Liver (tissue), 9 donors: Measurements from ENCODE around the gene KSR2. TPM values are rescaled to one million over a fixed set of nuclear protein-coding genes. Genes with fewer than 3 reads are reported as not detected.

ENCODE experiments used
- DNase-seq: peaks from one replicate; pipeline ENCODE4 v3.0.0-alpha.2; 2017; ENCODE audit warnings: low spot score
- H3K27ac ChIP-seq, 2 donors: one replicate each; pipeline ENCODE4 v1.7.0; 2013; ENCODE audit warnings: inconsistent platforms in 2 of 2, low read length in 2 of 2, control low read depth in 1 of 2, low read depth in 1 of 2, mild to moderate bottlenecking in 1 of 2
- H3K27me3 ChIP-seq, 4 donors: one replicate each; pipeline versions ENCODE4 v1.6.1 to v1.7.0; 2013; ENCODE audit warnings: low read length in 3 of 4, inconsistent platforms in 1 of 4, mild to moderate bottlenecking in 1 of 4, moderate library complexity in 1 of 4; ENCODE audit not compliant: control insufficient read depth in 4 of 4, insufficient read depth in 4 of 4
- H3K36me3 ChIP-seq, 4 donors: one replicate each; pipeline versions ENCODE4 v1.6.1 to v1.7.0; 2013; ENCODE audit warnings: low read length in 3 of 4, mild to moderate bottlenecking in 3 of 4, low read depth in 1 of 4, moderate library complexity in 1 of 4; ENCODE audit not compliant: control insufficient read depth in 4 of 4, insufficient read depth in 3 of 4
- H3K4me1 ChIP-seq, 4 donors: one replicate each; pipeline versions ENCODE4 v1.6.1 to v1.7.0; 2013; ENCODE audit warnings: low read length in 3 of 4, mild to moderate bottlenecking in 3 of 4, moderate library complexity in 1 of 4; ENCODE audit not compliant: control insufficient read depth in 4 of 4, insufficient read depth in 4 of 4
- H3K4me3 ChIP-seq, 3 donors: one replicate each; pipeline versions ENCODE4 v1.6.1 to v1.7.0; 2013; ENCODE audit warnings: low read length in 3 of 3, control low read depth in 1 of 3, low read depth in 1 of 3, mild to moderate bottlenecking in 1 of 3
- H3K9ac ChIP-seq, 2 donors: one replicate each; pipeline ENCODE4 v1.7.0; 2013; ENCODE audit warnings: low read length in 2 of 2, mild to moderate bottlenecking in 2 of 2, moderate library complexity in 2 of 2, control low read depth in 1 of 2, low read depth in 1 of 2
- H3K9me3 ChIP-seq, 4 donors: one replicate each; pipeline versions ENCODE4 v1.6.1 to v1.7.0; 2013; ENCODE audit warnings: low read length in 3 of 4; ENCODE audit not compliant: control insufficient read depth in 4 of 4
- ATF3 ChIP-seq: IDR thresholded peaks from 2 replicates; pipeline ENCODE4 v1.6.1; 2016; ENCODE audit warnings: antibody characterized with exemption
- CTCF ChIP-seq: fragments of 150-350 bp; IDR thresholded peaks from 2 replicates; pipeline ENCODE4 v1.5.1; 2017; ENCODE audit warnings: improper control_type of control experiment, low read depth, low read length; ENCODE audit not compliant: missing input control
- EGR1 ChIP-seq, 2 donors: IDR thresholded peaks; 2 replicates each; pipeline ENCODE4 v1.6.1; 2016 to 2018; ENCODE audit warnings: antibody characterized with exemption in 2 of 2, low read depth in 2 of 2
- FOXA2 ChIP-seq: IDR thresholded peaks from 2 replicates; pipeline ENCODE4 v1.6.1; 2016; ENCODE audit warnings: antibody characterized with exemption
- GABPA ChIP-seq, 2 donors: IDR thresholded peaks in 1 of 2; conservative IDR thresholded peaks in 1 of 2; 2 replicates each; pipeline ENCODE4 v1.6.1; 2016; ENCODE audit warnings: antibody characterized with exemption in 2 of 2, mild to moderate bottlenecking in 1 of 2, moderate library complexity in 1 of 2
- HNF4A ChIP-seq, 2 donors: conservative IDR thresholded peaks; 2 replicates each; pipeline ENCODE4 v1.6.1; 2016; ENCODE audit warnings: antibody characterized with exemption in 2 of 2, mild to moderate bottlenecking in 2 of 2
- HNF4G ChIP-seq: IDR thresholded peaks from 2 replicates; pipeline ENCODE4 v1.6.1; 2016; ENCODE audit warnings: antibody characterized with exemption
- JUND ChIP-seq, 2 donors: IDR thresholded peaks; 2 replicates each; pipeline ENCODE4 v1.6.1; 2016; ENCODE audit warnings: antibody characterized with exemption in 2 of 2
- MAX ChIP-seq: IDR thresholded peaks from 2 replicates; pipeline ENCODE4 v1.6.1; 2016; ENCODE audit warnings: antibody characterized with exemption
- RAD21 ChIP-seq, 2 donors: IDR thresholded peaks; 2 replicates each; pipeline ENCODE4 v1.6.1; 2016; ENCODE audit warnings: antibody characterized with exemption in 2 of 2, mild to moderate bottlenecking in 2 of 2
- REST ChIP-seq: IDR thresholded peaks from 2 replicates; pipeline ENCODE4 v1.6.1; 2016; ENCODE audit warnings: antibody characterized with exemption, mild to moderate bottlenecking
- RXRA ChIP-seq, 2 donors: IDR thresholded peaks; 2 replicates each; pipeline ENCODE4 v1.6.1; 2017 to 2018; ENCODE audit warnings: antibody characterized with exemption in 2 of 2, mild to moderate bottlenecking in 1 of 2
- SP1 ChIP-seq: IDR thresholded peaks from 2 replicates; pipeline ENCODE4 v1.6.1; 2018; ENCODE audit warnings: antibody characterized with exemption, mild to moderate bottlenecking
- TAF1 ChIP-seq: conservative IDR thresholded peaks from 2 replicates; pipeline ENCODE4 v1.6.1; 2016; ENCODE audit warnings: antibody characterized with exemption, mild to moderate bottlenecking
- YY1 ChIP-seq: IDR thresholded peaks from 2 replicates; pipeline ENCODE4 v1.6.1; 2016; ENCODE audit warnings: antibody characterized with exemption, mild to moderate bottlenecking
- ZBTB33 ChIP-seq: IDR thresholded peaks from 2 replicates; pipeline ENCODE4 v1.6.1; 2016; ENCODE audit warnings: antibody characterized with exemption
- WGBS: extraction: QIAGEN DNeasy Blood & Tissue Kit; methylation state at CpG from one replicate; pipeline ENCODE4 v1.1.7; 2013; 5-methylcytosine and 5-hydroxymethylcytosine counted together
- polyA plus RNA-seq, 2 donors: library from polyadenylated mRNA; stranded (reverse) in 1 of 2; unstranded in 1 of 2; fragments of 200-250 nt in 1 of 2; fragments of >200 nt in 1 of 2; fragmentation: Nextera tagmentation in 1 of 2; extraction: Ambion mirVana in 1 of 2; gene quantifications; one replicate each; pipeline versions ENCODE4 v1.2.1 to v1.2.3, GENCODE V29; 2013 to 2015
- total RNA-seq, 2 donors: library from RNA; depleted of rRNA; stranded (reverse); fragments of >200 nt; gene quantifications; one replicate each; pipeline ENCODE4 v1.2.3, GENCODE V29; 2014
- donor health status: healthy.
- donor health status: healthy.
- donor health status: healthy.
- donor health status: healthy.
- donor health status: healthy.

KSR2 gene
- total and polyA plus RNA-seq, 4 donors, result under 0.01 to 0.02 (median under 0.01) TPM; not detected in 1

GRCh38 chr12:117994551-117995438 lies 26.0 kb upstream of the KSR2 start:
- no peak overlapping the region for H3K9ac ChIP-seq
- H3K27ac ChIP-seq, result no peak overlapping the region
- H3K4me3 ChIP-seq, result no peak overlapping the region
- DNase-seq, result no peak
- peaks cover 0 to 7% (median 0%) of the 10 kb centered on the region in 4 donors for H3K9me3 ChIP-seq
- 78% methylated on average over 3 of the region's 3 CpGs for WGBS
- H3K4me1 ChIP-seq, result no peaks in the 10 kb centered on the region
- no peaks in the 10 kb centered on the region for H3K36me3 ChIP-seq
- TF ChIP-seq RXRA (IDR thresholded peaks at IDR 0.05) (no peak), TAF1 (no peak), HNF4A (conservative IDR thresholded peaks at IDR 0.05) (no peak), FOXA2 (no peak), HNF4G (no peak), MAX (no peak), CTCF (no peak), RAD21 (IDR thresholded peaks at IDR 0.05) (no peak), ZBTB33 (no peak), YY1 (no peak), REST (no peak), JUND (IDR thresholded peaks at IDR 0.05) (no peak), ATF3 (no peak), EGR1 (IDR thresholded peaks at IDR 0.05; ENCODE audit: low read depth in 2 of 2) (no peak), SP1 (no peak), GABPA (IDR thresholded peaks at IDR 0.05 in 1 of 2, conservative IDR thresholded peaks at IDR 0.05 in 1 of 2) (no peak)
- H3K27me3 ChIP-seq, result no peaks in the 10 kb centered on the region
